ENCODE measurements around the gene C11orf91.
"Not testable (repeated sequence)": the region's sequence is repeated elsewhere in the genome, so short reads cannot be mapped to it uniquely, and the experiment has no call there.

Gene C11orf91

GRCh38 chr11:33716243-33716642, 15.6 kb upstream of the C11orf91 start:
- Histone ChIP-seq H3K36me3 (ENCODE audit: control insufficient read depth, insufficient read depth, low read length) (peaks cover 18% of the 10 kb centered on the region), H3K4me3 (ENCODE audit: low read length) (no peak overlapping the region), H3K27me3 (ENCODE audit: control insufficient read depth, insufficient read depth, low read length) (no peaks in the 10 kb centered on the region), H3K9ac (ENCODE audit: low read length) (no peak overlapping the region), H3K4me1 (ENCODE audit: control insufficient read depth, insufficient read depth, low read length) (peaks cover 2% of the 10 kb centered on the region), H3K27ac (ENCODE audit: low read depth, low read length) (no peak overlapping the region)

GRCh38 chr11:33713856-33714398, 13.3 kb upstream of the C11orf91 start:
- H3K27ac ChIP-seq (ENCODE audit: low read depth, low read length): no peak overlapping the region
- H3K9ac ChIP-seq (ENCODE audit: low read length): no peak overlapping the region
- peaks cover 29% of the 10 kb centered on the region for H3K36me3 ChIP-seq (ENCODE audit: control insufficient read depth, insufficient read depth, low read length)
- H3K4me1 ChIP-seq (ENCODE audit: control insufficient read depth, insufficient read depth, low read length): peaks cover 2% of the 10 kb centered on the region
- no peak overlapping the region for H3K4me3 ChIP-seq (ENCODE audit: low read length)
- H3K27me3 ChIP-seq (ENCODE audit: control insufficient read depth, insufficient read depth, low read length): no peaks in the 10 kb centered on the region

GRCh38 chr11:33713151-33713855, 12.7 kb upstream of the C11orf91 start:
- Histone ChIP-seq H3K4me3 (ENCODE audit: low read length) (no peak overlapping the region), H3K27ac (ENCODE audit: low read depth, low read length) (no peak overlapping the region), H3K4me1 (ENCODE audit: control insufficient read depth, insufficient read depth, low read length) (peaks cover 2% of the 10 kb centered on the region), H3K27me3 (ENCODE audit: control insufficient read depth, insufficient read depth, low read length) (no peaks in the 10 kb centered on the region), H3K36me3 (ENCODE audit: control insufficient read depth, insufficient read depth, low read length) (peaks cover 29% of the 10 kb centered on the region), H3K9ac (ENCODE audit: low read length) (no peak overlapping the region)

DNA sequence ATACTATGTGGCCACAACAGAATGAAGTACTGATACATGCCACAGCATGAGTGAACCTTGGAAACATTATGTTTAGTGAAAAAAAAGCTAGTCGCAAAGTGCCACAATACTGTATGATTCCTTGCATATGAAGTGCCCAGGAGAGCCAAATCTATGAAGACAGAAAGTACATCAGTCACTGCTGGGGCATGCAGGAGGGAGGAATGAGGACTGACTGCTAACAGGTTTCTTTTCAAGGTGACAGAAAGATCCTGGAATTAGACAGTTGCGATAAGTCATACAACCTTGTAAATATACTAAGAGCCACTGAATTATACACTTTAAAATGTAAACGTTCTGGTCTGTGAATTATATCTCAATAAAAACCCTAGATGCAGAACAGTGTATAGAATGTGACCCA, 11.8 kb upstream of the C11orf91 start:
- no peak overlapping the region for H3K27ac ChIP-seq (ENCODE audit: low read depth, low read length)
- H3K9ac ChIP-seq (ENCODE audit: low read length): no peak overlapping the region
- peaks cover 2% of the 10 kb centered on the region for H3K4me1 ChIP-seq (ENCODE audit: control insufficient read depth, insufficient read depth, low read length)
- no peaks in the 10 kb centered on the region for H3K27me3 ChIP-seq (ENCODE audit: control insufficient read depth, insufficient read depth, low read length)
- H3K4me3 ChIP-seq (ENCODE audit: low read length): no peak overlapping the region
- H3K36me3 ChIP-seq (ENCODE audit: control insufficient read depth, insufficient read depth, low read length): peaks cover 28% of the 10 kb centered on the region

DNA sequence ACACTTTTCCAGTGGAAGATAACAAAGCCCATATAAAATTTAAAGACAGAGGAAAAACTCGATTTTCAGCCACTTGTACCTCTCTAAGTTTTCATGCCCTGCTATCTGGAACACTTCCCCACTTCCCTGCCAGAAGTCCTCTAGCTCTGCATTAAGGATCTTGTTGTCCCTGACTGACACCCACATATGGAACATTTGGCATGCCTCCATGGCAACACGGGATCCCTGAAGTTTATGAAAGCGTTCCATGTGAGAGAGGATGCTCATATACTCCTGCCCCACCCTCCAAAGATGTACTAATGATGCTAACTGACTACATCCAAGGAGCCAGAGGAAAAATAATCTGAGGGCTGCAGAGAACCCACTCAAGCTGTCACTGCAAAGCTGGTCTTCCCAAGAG, 8.8 kb upstream of the C11orf91 start:
- Histone ChIP-seq H3K36me3 (ENCODE audit: control insufficient read depth, insufficient read depth, low read length) (peaks cover 24% of the 10 kb centered on the region), H3K4me1 (ENCODE audit: control insufficient read depth, insufficient read depth, low read length) (no peaks in the 10 kb centered on the region), H3K27me3 (ENCODE audit: control insufficient read depth, insufficient read depth, low read length) (no peaks in the 10 kb centered on the region), H3K4me3 (ENCODE audit: low read length) (no peak overlapping the region), H3K27ac (ENCODE audit: low read depth, low read length) (no peak overlapping the region), H3K9ac (ENCODE audit: low read length) (no peak overlapping the region)

DNA sequence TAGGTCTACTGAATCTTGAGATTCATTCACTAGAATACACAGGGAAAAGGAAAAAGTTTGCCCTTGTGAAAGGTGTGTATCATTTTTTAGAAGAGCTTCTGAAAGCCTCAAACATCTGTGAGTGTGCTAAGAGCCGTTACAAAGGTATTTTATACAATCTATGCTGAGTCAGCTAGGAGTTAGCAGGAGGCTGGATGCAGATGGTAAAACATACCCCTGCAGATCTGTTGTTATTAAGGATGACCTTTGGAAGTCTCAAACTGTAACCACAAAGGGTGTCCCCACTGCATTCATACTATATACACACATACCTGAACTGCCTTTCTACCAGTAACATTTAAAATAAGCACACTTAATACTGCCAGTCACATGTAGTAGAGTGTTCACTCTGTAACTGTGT, 8.4 kb upstream of the C11orf91 start:
- H3K9ac ChIP-seq (ENCODE audit: low read length): no peak overlapping the region
- no peak overlapping the region for H3K27ac ChIP-seq (ENCODE audit: low read depth, low read length)
- H3K4me1 ChIP-seq (ENCODE audit: control insufficient read depth, insufficient read depth, low read length): no peaks in the 10 kb centered on the region
- H3K36me3 ChIP-seq (ENCODE audit: control insufficient read depth, insufficient read depth, low read length): peaks cover 23% of the 10 kb centered on the region
- H3K4me3 ChIP-seq (ENCODE audit: low read length): no peak overlapping the region
- no peaks in the 10 kb centered on the region for H3K27me3 ChIP-seq (ENCODE audit: control insufficient read depth, insufficient read depth, low read length)

DNA sequence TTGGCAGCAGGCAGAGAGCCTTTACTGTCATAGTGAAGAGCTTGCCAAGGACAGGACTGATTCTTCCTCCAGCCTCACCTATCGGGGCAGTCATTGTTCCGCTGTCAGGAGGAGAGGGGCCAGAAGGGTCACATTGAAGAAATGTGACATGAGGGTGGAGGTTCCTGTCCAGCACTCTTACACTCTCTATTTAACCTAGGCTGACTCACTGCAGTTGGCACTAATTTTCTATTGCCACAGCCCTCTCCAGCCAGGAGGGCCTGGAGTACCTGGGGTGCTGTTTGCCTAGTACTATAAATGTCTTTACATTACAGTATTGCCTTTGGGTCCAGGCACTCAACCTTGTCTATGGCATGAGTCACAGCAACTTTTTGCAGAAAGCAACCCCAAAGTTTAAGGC, 7.2 kb upstream of the C11orf91 start:
- not testable (repeated sequence) for H3K27me3 ChIP-seq (ENCODE audit: control insufficient read depth, insufficient read depth, low read length); H3K4me3 ChIP-seq (ENCODE audit: low read length); H3K27ac ChIP-seq (ENCODE audit: low read depth, low read length); H3K4me1 ChIP-seq (ENCODE audit: control insufficient read depth, insufficient read depth, low read length); H3K9ac ChIP-seq (ENCODE audit: low read length)
- peaks cover 17% of the 10 kb centered on the region for H3K36me3 ChIP-seq (ENCODE audit: control insufficient read depth, insufficient read depth, low read length)

- no peak overlapping the region for H3K4me3 ChIP-seq (ENCODE audit: low read length)
- no peak overlapping the region for H3K9ac ChIP-seq (ENCODE audit: low read length)
- peaks cover 14% of the 10 kb centered on the region for H3K36me3 ChIP-seq (ENCODE audit: control insufficient read depth, insufficient read depth, low read length)
- H3K27me3 ChIP-seq (ENCODE audit: control insufficient read depth, insufficient read depth, low read length): no peaks in the 10 kb centered on the region
- no peak overlapping the region for H3K27ac ChIP-seq (ENCODE audit: low read depth, low read length)
- H3K4me1 ChIP-seq (ENCODE audit: control insufficient read depth, insufficient read depth, low read length): no peaks in the 10 kb centered on the region
These were observed 6.3 kb upstream of the C11orf91 start for GRCh38 chr11:33706966-33707365.

DNA sequence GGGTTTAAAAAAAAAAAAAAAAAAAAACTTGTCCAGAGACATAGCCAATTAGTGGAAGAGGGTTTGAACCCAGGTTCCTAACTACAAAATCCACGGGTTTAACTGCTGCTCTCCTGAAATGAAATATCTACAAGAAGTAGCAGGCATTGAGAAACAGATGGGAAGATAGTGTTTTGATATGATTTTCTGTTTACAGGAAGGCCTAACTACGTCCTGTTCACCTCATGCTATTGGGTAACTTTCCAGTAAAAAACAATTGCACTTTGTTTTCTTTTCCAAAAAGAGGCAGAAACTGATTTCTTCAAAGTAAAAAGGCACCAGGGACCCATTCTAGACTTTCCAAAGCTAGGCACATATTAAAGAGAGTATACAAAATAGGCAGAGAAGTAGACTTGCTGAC, 5.9 kb upstream of the C11orf91 start:
- peaks cover under 1% of the 10 kb centered on the region for H3K4me1 ChIP-seq (ENCODE audit: control insufficient read depth, insufficient read depth, low read length)
- no peak overlapping the region for H3K9ac ChIP-seq (ENCODE audit: low read length)
- no peak overlapping the region for H3K27ac ChIP-seq (ENCODE audit: low read depth, low read length)
- H3K27me3 ChIP-seq (ENCODE audit: control insufficient read depth, insufficient read depth, low read length): no peaks in the 10 kb centered on the region
- H3K4me3 ChIP-seq (ENCODE audit: low read length): no peak overlapping the region
- peaks cover 14% of the 10 kb centered on the region for H3K36me3 ChIP-seq (ENCODE audit: control insufficient read depth, insufficient read depth, low read length)

DNA sequence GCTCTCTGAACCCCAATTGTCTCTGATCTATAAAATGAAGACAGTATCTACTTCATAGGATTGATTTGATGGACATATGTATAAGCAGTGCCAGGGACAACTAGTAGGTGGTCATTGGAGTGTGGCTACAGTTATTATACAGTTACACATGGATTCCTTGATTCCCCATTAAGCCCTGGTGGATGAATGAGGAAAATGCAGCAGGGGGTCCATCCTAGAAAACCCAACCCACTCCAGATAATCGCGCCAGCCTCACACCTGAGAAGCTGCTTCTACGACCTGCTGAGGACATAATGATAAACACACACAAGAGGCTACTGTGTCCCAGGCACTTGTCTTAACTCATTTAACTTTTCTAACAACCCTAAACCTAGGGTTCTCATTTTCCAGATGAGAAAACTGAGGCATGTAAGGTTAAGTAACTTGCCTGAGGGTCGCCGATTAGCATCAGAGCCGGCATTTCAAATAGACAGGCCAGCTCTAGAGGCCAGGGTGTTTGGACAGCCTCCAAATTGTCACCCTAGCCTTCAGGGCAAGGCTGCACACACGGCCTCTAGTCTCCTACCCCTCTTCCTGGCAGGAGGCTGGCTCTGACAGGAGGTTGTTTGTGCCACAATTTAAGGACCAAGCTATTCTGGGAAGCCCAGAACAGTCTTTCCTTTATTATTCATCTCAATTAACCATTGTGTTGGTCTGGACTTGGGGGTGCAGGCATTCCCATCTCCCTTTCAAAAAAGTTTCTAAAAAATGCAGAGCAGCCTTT, 3.8 kb upstream of the C11orf91 start:
- peaks cover 6% of the 10 kb centered on the region for H3K4me1 ChIP-seq (ENCODE audit: control insufficient read depth, insufficient read depth, low read length)
- H3K36me3 ChIP-seq (ENCODE audit: control insufficient read depth, insufficient read depth, low read length): peaks cover 6% of the 10 kb centered on the region
- no peak overlapping the region for H3K9ac ChIP-seq (ENCODE audit: low read length)
- peak overlapping the region; percentile 21 for H3K27ac ChIP-seq (ENCODE audit: low read depth, low read length)
- no peak overlapping the region for H3K4me3 ChIP-seq (ENCODE audit: low read length)
- H3K27me3 ChIP-seq (ENCODE audit: control insufficient read depth, insufficient read depth, low read length): no peaks in the 10 kb centered on the region

GRCh38 chr11:33703788-33704187, 3.2 kb upstream of the C11orf91 start:
- Histone ChIP-seq H3K27me3 (ENCODE audit: control insufficient read depth, insufficient read depth, low read length) (no peaks in the 10 kb centered on the region), H3K36me3 (ENCODE audit: control insufficient read depth, insufficient read depth, low read length) (no peaks in the 10 kb centered on the region), H3K4me1 (ENCODE audit: control insufficient read depth, insufficient read depth, low read length) (peaks cover 6% of the 10 kb centered on the region), H3K27ac (ENCODE audit: low read depth, low read length) (no peak overlapping the region), H3K9ac (ENCODE audit: low read length) (no peak overlapping the region), H3K4me3 (ENCODE audit: low read length) (no peak overlapping the region)

GRCh38 chr11:33703234-33703633, 2.6 kb upstream of the C11orf91 start:
- H3K4me1 ChIP-seq (ENCODE audit: control insufficient read depth, insufficient read depth, low read length): peaks cover 6% of the 10 kb centered on the region

More at GRCh38 chr11:33703234-33703633, 2.6 kb upstream of the C11orf91 start:
- H3K27ac ChIP-seq (ENCODE audit: low read depth, low read length): no peak overlapping the region
- no peaks in the 10 kb centered on the region for H3K36me3 ChIP-seq (ENCODE audit: control insufficient read depth, insufficient read depth, low read length)
- H3K9ac ChIP-seq (ENCODE audit: low read length): no peak overlapping the region
- H3K27me3 ChIP-seq (ENCODE audit: control insufficient read depth, insufficient read depth, low read length): no peaks in the 10 kb centered on the region
- no peak overlapping the region for H3K4me3 ChIP-seq (ENCODE audit: low read length)
